WTC11 (cell line): ENCODE measurements around the gene CSRP3. TPM values are rescaled to one million over a fixed set of nuclear protein-coding genes. Genes with fewer than 3 reads are reported as not detected.

ENCODE experiments used
- ATAC-seq: fragments of 200-7000 bp; cut with Tn5 transposase; 2 replicates; pipeline ENCODE4 v1.10.0; 2021; ENCODE audit warnings: mild to moderate bottlenecking, moderate library complexity
- CTCF ChIA-PET: fragments of 300-600 bp; sonication (Branson Sonifier 250); formaldehyde crosslinking; loops from one replicate; lab custom pipeline; 2021; ENCODE audit warnings: antibody characterized with exemption; lab: Charles Lee
- POLR2A ChIA-PET: fragments of 350-600 bp; sonication (Branson Sonifier 250); formaldehyde crosslinking; loops from one replicate; lab custom pipeline; 2021; ENCODE audit warnings: antibody characterized with exemption; lab: Charles Lee
- DNase-seq: peaks from one replicate; pipeline ENCODE4 v3.0.0; 2021; ENCODE audit warnings: low spot score
- H3K27ac Mint-ChIP-seq: 2 replicates; pipeline ENCODE4 v1.8.0; 2021; ENCODE audit warnings: mixed read lengths
- H3K27me3 Mint-ChIP-seq: 2 replicates; pipeline ENCODE4 v1.8.0; 2021; ENCODE audit warnings: low read depth, mild to moderate bottlenecking, moderate library complexity, mixed read lengths
- H3K36me3 Mint-ChIP-seq: 2 replicates; pipeline ENCODE4 v1.8.0; 2021; ENCODE audit warnings: mixed read lengths
- H3K4me1 Mint-ChIP-seq: 2 replicates; pipeline ENCODE4 v1.8.0; 2022; ENCODE audit warnings: mixed read lengths
- H3K4me3 Mint-ChIP-seq: 2 replicates; pipeline ENCODE4 v1.8.0; 2021; ENCODE audit warnings: mild to moderate bottlenecking, moderate library complexity, mixed read lengths
- H3K9me3 Mint-ChIP-seq: 2 replicates; pipeline ENCODE4 v1.8.0; 2021; ENCODE audit warnings: mixed read lengths
- ARID4B ChIP-seq: sonication (generic); formaldehyde crosslinking; IDR thresholded peaks from 2 replicates; pipeline ENCODE4 v1.8.0; 2023; ENCODE audit warnings: missing genetic modification reagents, mild to moderate bottlenecking, borderline replicate concordance
- FOXP1 ChIP-seq: sonication (generic); formaldehyde crosslinking; IDR thresholded peaks from 2 replicates; pipeline ENCODE4 v1.8.0; 2022; ENCODE audit warnings: missing genetic modification reagents, mild to moderate bottlenecking, moderate library complexity, borderline replicate concordance
- FOXP4 ChIP-seq: sonication (generic); formaldehyde crosslinking; IDR thresholded peaks from 2 replicates; pipeline ENCODE4 v1.8.0; 2022; ENCODE audit warnings: mild to moderate bottlenecking, missing genetic modification reagents
- PREB ChIP-seq: sonication (generic); formaldehyde crosslinking; IDR thresholded peaks from 2 replicates; pipeline ENCODE4 v1.8.1; 2022; ENCODE audit warnings: mild to moderate bottlenecking, missing genetic modification reagents, moderate library complexity, borderline replicate concordance
- RORB ChIP-seq: fragments of 250-450 bp; sonication (Bioruptor Pico); IDR thresholded peaks from 2 replicates; pipeline ENCODE4 v1.9.0; 2021; ENCODE audit warnings: mild to moderate bottlenecking
- STAT6 ChIP-seq: sonication (generic); formaldehyde crosslinking; conservative IDR thresholded peaks from 2 replicates; pipeline ENCODE4 v1.8.1; 2023; ENCODE audit warnings: mild to moderate bottlenecking, low read depth, missing genetic modification reagents, moderate library complexity
- TEAD4 ChIP-seq: sonication (generic); formaldehyde crosslinking; IDR thresholded peaks from 2 replicates; pipeline ENCODE4 v1.8.0; 2022; ENCODE audit warnings: mild to moderate bottlenecking, missing genetic modification reagents
- ZBTB21 ChIP-seq: sonication (generic); formaldehyde crosslinking; IDR thresholded peaks from 2 replicates; pipeline ENCODE4 v1.8.1; 2023; ENCODE audit warnings: mild to moderate bottlenecking, missing genetic modification reagents, borderline replicate concordance
- ZMAT4 ChIP-seq: fragments of 250-450 bp; sonication (Bioruptor Pico); IDR thresholded peaks from 2 replicates; pipeline ENCODE4 v1.9.0; 2021; ENCODE audit warnings: mild to moderate bottlenecking
- ZNF263 ChIP-seq: sonication (generic); formaldehyde crosslinking; IDR thresholded peaks from 2 replicates; pipeline ENCODE4 v1.8.1; 2022; ENCODE audit warnings: low read depth, mild to moderate bottlenecking, moderate library complexity, missing genetic modification reagents
- ZNF416 ChIP-seq: fragments of 250-450 bp; sonication (Bioruptor Pico); IDR thresholded peaks from 2 replicates; pipeline ENCODE4 v1.9.0; 2021; ENCODE audit warnings: mild to moderate bottlenecking, inconsistent platforms
- ZNF512 ChIP-seq: sonication (generic); formaldehyde crosslinking; IDR thresholded peaks from 2 replicates; pipeline ENCODE4 v1.8.1; 2022; ENCODE audit warnings: missing genetic modification reagents, borderline replicate concordance
- total RNA-seq: library from RNA; stranded (reverse); gene quantifications from 3 replicates; pipeline ENCODE4 v1.2.3, GENCODE V29; 2021

The CSRP3 gene
- total RNA-seq, 1 experiment from 2014 or later, result not detected

- DNase-seq (no peak), ATAC-seq (no peak)
- no peak overlapping the region for H3K4me3 Mint-ChIP-seq
- H3K27ac Mint-ChIP-seq, result no peak overlapping the region
- POLR2A ChIA-PET, result no interaction called here
- no peaks in the 10 kb centered on the region for H3K27me3 Mint-ChIP-seq
- CTCF ChIA-PET, result no interaction called here
- TF ChIP-seq ZNF512 (CRISPR knock-in tag), result no peak
- no peak for TF ChIP-seq ZBTB21 (CRISPR knock-in tag)
- TF ChIP-seq FOXP1 (CRISPR knock-in tag), result no peak
- TF ChIP-seq ARID4B (CRISPR knock-in tag), result no peak
- no peak for TF ChIP-seq ZNF263
- no peak for TF ChIP-seq ZNF416 (CRISPR knock-in tag)
- TF ChIP-seq, all 79 proteins: peak for 0
- Mint-ChIP-seq H3K9me3 (no peaks in the 10 kb centered on the region), H3K36me3 (peaks cover 68% of the 10 kb centered on the region), H3K4me1 (no peaks in the 10 kb centered on the region)
These were observed 31.2 kb upstream of the CSRP3 start for GRCh38 chr11:19232910-19233503.

GRCh38 chr11:19229671-19230070, 27.9 kb upstream of the CSRP3 start:
- no peak for TF ChIP-seq RORB (CRISPR knock-in tag)
- TF ChIP-seq STAT6 (CRISPR knock-in tag), result no peak
- no peak for DNase-seq
- no peak for ATAC-seq
- Mint-ChIP-seq H3K4me3 (no peak overlapping the region), H3K4me1 (no peaks in the 10 kb centered on the region), H3K36me3 (peaks cover 53% of the 10 kb centered on the region), H3K27ac (no peak overlapping the region), H3K27me3 (no peaks in the 10 kb centered on the region), H3K9me3 (no peaks in the 10 kb centered on the region)
- ChIA-PET POLR2A (no interaction called here), CTCF (interaction anchor here (1.2 kb wide), 1 partner anchor 30 kb away, joined by 3 read pairs; no protein-coding TSS in a partner anchor)

GRCh38 chr11:19228968-19229367, 27.2 kb upstream of the CSRP3 start:
- ChIA-PET POLR2A (no interaction called here), CTCF (interaction anchor here (0.5 kb wide), 1 partner anchor 157 kb away, joined by 3 read pairs; no protein-coding TSS in a partner anchor)
- Mint-ChIP-seq H3K36me3 (peaks cover 50% of the 10 kb centered on the region), H3K4me3 (no peak overlapping the region), H3K9me3 (no peaks in the 10 kb centered on the region), H3K27me3 (no peaks in the 10 kb centered on the region), H3K4me1 (no peaks in the 10 kb centered on the region)
- no peak for ATAC-seq
- TF ChIP-seq TEAD4 (no peak), PREB (CRISPR knock-in tag) (no peak), FOXP4 (no peak), ZMAT4 (CRISPR knock-in tag) (no peak)
- TF ChIP-seq, all 79 proteins: peak for 0
- no peak overlapping the region for H3K27ac Mint-ChIP-seq
- DNase-seq, result no peak
